Loucy (cell line): ENCODE data around the gene VEZF1.

ENCODE experiments used
- EZH2phosphoT487 ChIP-seq: fragments of 200-600 bp; IDR thresholded peaks from 2 replicates; pipeline ENCODE4 v1.6.1; 2018; ENCODE audit warnings: antibody characterized with exemption, mild to moderate bottlenecking, moderate library complexity, borderline replicate concordance
- TF ChIP-seq, protein P1 (sequence below): fragments of 200-600 bp; sonication (generic); conservative IDR thresholded peaks from 2 replicates; pipeline ENCODE4 v1.5.1; 2014; ENCODE audit warnings: mild to moderate bottlenecking, antibody characterized with exemption, low read length

GRCh38 chr17:57939797-57940196 lies 48.3 kb downstream of the VEZF1 start:
- TF ChIP-seq EZH2phosphoT487 = no peak
- TF ChIP-seq, protein P1, sequence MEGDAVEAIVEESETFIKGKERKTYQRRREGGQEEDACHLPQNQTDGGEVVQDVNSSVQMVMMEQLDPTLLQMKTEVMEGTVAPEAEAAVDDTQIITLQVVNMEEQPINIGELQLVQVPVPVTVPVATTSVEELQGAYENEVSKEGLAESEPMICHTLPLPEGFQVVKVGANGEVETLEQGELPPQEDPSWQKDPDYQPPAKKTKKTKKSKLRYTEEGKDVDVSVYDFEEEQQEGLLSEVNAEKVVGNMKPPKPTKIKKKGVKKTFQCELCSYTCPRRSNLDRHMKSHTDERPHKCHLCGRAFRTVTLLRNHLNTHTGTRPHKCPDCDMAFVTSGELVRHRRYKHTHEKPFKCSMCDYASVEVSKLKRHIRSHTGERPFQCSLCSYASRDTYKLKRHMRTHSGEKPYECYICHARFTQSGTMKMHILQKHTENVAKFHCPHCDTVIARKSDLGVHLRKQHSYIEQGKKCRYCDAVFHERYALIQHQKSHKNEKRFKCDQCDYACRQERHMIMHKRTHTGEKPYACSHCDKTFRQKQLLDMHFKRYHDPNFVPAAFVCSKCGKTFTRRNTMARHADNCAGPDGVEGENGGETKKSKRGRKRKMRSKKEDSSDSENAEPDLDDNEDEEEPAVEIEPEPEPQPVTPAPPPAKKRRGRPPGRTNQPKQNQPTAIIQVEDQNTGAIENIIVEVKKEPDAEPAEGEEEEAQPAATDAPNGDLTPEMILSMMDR = no peak
